Right cardiac atrium (tissue), 5 donors: Measurements from ENCODE around the gene DGCR6L. TPM values are rescaled to one million over a fixed set of nuclear protein-coding genes. Genes with fewer than 3 reads are reported as not detected.
"Not testable (repeated sequence)": the region's sequence is repeated elsewhere in the genome, so short reads cannot be mapped to it uniquely, and the experiment has no call there.

Experiments
- ATAC-seq, 2 donors: fragments of 200-7000 bp; cut with Tn5 transposase; one replicate each; pipeline versions ENCODE4 v1.8.0 to v1.9.1; 2020; ENCODE audit warnings: moderate library complexity in 2 of 2, mild to moderate bottlenecking in 1 of 2
- DNase-seq, 3 donors: peaks; one replicate each; pipeline ENCODE4 v3.0.0-alpha.2; 2020
- H3K27ac ChIP-seq: one replicate; pipeline ENCODE4 v1.5.1; 2013; ENCODE audit warnings: mild to moderate bottlenecking, low read length, control low read depth, moderate library complexity
- H3K27me3 ChIP-seq: one replicate; pipeline ENCODE4 v1.6.1; 2013; ENCODE audit not compliant: control insufficient read depth, insufficient read depth
- H3K4me1 ChIP-seq: one replicate; pipeline ENCODE4 v1.6.1; 2013; ENCODE audit warnings: low read length; ENCODE audit not compliant: control insufficient read depth, insufficient read depth
- H3K4me3 ChIP-seq: one replicate; pipeline ENCODE4 v1.5.1; 2013; ENCODE audit warnings: low read length, control low read depth
- H3K9me3 ChIP-seq: one replicate; pipeline ENCODE4 v1.6.1; 2013; ENCODE audit warnings: low read length; ENCODE audit not compliant: control insufficient read depth
- WGBS: extraction: QIAGEN DNeasy Blood & Tissue Kit; methylation state at CpG from one replicate; pipeline ENCODE4 v1.1.7; 2013; 5-methylcytosine and 5-hydroxymethylcytosine counted together
- intact Hi-C, 4 donors: fragments of 100-400 bp; cut with DNase I; formaldehyde crosslinking; loops; one replicate each; pipeline versions ENCODE4 v1.11.0 to v1.14.0; 2022 to 2023
- polyA plus RNA-seq: library from polyadenylated mRNA; stranded (reverse); fragments of 200-250 nt; gene quantifications from one replicate; pipeline ENCODE4 v1.2.3, GENCODE V29; 2013
- total RNA-seq, 4 donors: library from RNA; stranded (reverse); fragmentation: NEBNext Ultra II Directional; extraction: Animal tissue kit (Norgen Biotek cat#: 25700); gene quantifications; one replicate each; pipeline ENCODE4 v1.2.1, GENCODE V29; 2021
- donor health status: healthy with polysubstance abuse.
- donor health status: DM: no; HTN: yes; CAD: no.
- donor health status: DM: no; HTN: no; CAD: no.
- donor health status: DM: no; HTN: yes; CAD: no; lungs with severe emphysema.
- donor health status: DM: yes; HTN: yes; CAD: no.

The DGCR6L gene
- total and polyA plus RNA-seq, 5 donors = 40.0 to 88.9 (median 56.6) TPM

GRCh38 chr22:20314741-20315336, 5.0 kb downstream of the DGCR6L start:
- ATAC-seq, H3K4me3 ChIP-seq, H3K9me3 ChIP-seq, intact Hi-C loops, H3K4me1 ChIP-seq, H3K27me3 ChIP-seq, H3K27ac ChIP-seq, DNase-seq: not testable (repeated sequence)
- 89% methylated on average over 12 of the region's 12 CpGs for WGBS

GRCh38 chr22:20314206-20314605, 5.7 kb downstream of the DGCR6L start:
- DNase-seq, H3K9me3 ChIP-seq, H3K27me3 ChIP-seq, H3K4me3 ChIP-seq, ATAC-seq, H3K4me1 ChIP-seq, H3K27ac ChIP-seq, intact Hi-C loops: not testable (repeated sequence)
- WGBS = 92% methylated on average over 5 of the region's 5 CpGs

DNA sequence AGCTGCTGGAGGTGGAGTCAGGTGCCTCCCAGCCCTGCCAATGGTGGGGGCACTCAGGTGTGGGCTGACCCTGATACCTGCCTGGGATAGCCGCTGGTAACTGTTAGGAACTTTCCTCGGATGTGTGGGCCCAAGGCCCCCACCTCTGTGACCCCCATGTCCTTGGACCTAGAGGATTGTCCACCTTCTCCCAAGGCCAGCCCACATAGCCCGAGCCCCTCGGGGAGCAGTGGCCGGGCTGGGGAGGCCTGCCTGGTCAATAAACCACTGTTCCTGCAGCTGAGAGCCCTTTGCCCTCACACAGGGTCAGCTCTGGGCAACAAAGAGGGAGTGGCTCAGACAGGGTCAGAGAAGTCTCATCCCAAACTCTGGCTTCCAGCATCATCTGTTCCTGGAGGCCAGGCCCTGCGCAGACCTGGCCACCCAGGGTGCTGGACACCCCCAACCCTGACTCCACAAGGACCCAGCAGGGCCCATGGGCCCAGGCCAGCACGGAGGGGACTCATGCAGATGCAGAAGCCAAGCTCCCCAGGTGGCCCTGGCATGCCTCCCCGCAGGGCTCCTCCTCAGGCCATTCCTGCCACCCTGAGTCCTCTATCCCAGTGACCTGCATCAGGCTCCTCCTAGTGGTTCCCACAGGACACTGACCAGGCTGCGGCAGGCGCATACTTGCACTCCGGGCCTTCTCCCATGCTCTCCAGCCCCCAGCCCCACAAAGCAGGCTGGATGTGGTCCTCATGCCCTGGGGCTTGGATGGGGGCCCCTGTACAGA, 6.4 kb downstream of the DGCR6L start:
- H3K9me3 ChIP-seq, intact Hi-C loops, H3K4me1 ChIP-seq, H3K27me3 ChIP-seq, H3K27ac ChIP-seq, H3K4me3 ChIP-seq, ATAC-seq, DNase-seq: not testable (repeated sequence)
- 79% methylated on average over 10 of the region's 11 CpGs for WGBS

DNA sequence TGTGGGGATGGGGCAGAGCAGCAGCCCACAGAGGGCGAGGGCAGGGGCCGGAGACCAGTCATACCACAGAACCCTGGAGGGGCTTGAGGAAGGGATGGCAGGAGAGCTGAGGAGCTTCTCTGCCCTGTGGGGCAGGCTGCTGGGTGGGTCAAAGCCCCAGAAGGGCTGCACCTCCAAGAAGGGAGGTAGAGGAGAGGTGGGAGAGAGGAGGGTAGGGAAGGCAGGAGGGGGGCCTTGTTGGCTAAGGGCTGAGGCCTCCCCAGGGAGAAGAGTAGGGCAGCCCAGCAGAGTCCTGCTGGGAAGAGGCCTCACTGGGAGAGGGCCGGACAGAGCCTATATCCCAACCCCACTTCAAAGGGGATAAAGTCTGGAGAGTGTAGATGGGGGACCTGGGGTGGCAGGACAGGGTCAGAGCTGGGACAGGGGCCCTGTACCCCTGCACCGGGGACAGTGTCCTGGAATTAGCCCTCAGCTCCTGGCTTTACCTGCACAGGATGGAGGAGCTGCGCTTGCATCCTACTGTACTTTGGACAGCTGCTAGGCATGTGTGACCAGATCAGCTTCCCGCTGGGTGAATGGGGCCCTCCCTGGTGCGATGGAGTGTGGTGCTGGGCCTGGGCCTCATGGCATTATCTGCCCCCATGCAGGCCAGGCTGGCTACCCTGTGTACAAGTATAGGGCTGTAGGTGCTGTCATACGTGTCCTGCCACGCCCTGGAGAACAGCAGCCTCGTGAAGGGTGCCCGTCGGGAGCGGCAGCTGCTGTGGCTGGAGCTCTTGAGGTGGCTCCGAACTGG, 7.3 kb downstream of the DGCR6L start:
- Histone ChIP-seq H3K4me1 (no peaks in the 10 kb centered on the region), H3K9me3 (no peaks in the 10 kb centered on the region), H3K27me3 (no peaks in the 10 kb centered on the region), H3K27ac (no peak overlapping the region), H3K4me3 (no peak overlapping the region)
- ATAC-seq (no peak), DNase-seq (no peak)
- intact Hi-C loops = no loop called here
- WGBS = 87% methylated on average over 14 of the region's 14 CpGs

- H3K9me3 ChIP-seq, H3K27me3 ChIP-seq, DNase-seq, H3K4me3 ChIP-seq, H3K27ac ChIP-seq, ATAC-seq, intact Hi-C loops, H3K4me1 ChIP-seq: not testable (repeated sequence)
- 88% methylated on average over 17 of the region's 20 CpGs for WGBS
Observed at GRCh38 chr22:20311249-20312062, 8.4 kb downstream of the DGCR6L start.

DNA sequence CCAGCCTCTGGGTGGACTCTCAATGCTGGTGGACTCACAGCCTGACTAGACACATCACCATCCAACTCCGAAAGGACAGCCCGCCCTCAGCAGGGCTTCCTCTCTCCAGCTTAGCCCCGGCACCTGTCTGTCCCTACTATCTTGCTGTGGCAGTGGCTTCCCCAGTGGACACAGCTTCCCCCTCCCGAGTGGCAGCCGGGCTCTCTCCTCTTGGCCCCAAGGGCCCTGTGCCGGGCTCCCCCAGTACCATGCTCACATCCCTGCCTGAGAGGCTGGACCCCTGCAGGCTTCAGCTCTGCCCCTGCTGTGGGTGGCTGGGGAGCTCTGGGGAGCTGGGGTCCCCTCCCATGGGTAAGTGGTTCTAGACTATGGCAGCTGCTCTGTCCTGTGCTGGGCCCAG, 9.1 kb downstream of the DGCR6L start:
- H3K4me3 ChIP-seq, H3K27me3 ChIP-seq, H3K9me3 ChIP-seq, DNase-seq, H3K27ac ChIP-seq, intact Hi-C loops, ATAC-seq, H3K4me1 ChIP-seq: not testable (repeated sequence)
- 83% methylated on average over 6 of the region's 6 CpGs for WGBS

GRCh38 chr22:20310180-20310579, 9.7 kb downstream of the DGCR6L start:
- intact Hi-C loops, H3K27ac ChIP-seq, H3K9me3 ChIP-seq, DNase-seq, ATAC-seq, H3K27me3 ChIP-seq, H3K4me3 ChIP-seq, H3K4me1 ChIP-seq: not testable (repeated sequence)
- WGBS = 83% methylated on average over 6 of the region's 7 CpGs

- not testable (repeated sequence) for DNase-seq
- WGBS = 88% methylated on average over 22 of the region's 22 CpGs
Observed at GRCh38 chr22:20308806-20309650, 10.8 kb downstream of the DGCR6L start.

DNA sequence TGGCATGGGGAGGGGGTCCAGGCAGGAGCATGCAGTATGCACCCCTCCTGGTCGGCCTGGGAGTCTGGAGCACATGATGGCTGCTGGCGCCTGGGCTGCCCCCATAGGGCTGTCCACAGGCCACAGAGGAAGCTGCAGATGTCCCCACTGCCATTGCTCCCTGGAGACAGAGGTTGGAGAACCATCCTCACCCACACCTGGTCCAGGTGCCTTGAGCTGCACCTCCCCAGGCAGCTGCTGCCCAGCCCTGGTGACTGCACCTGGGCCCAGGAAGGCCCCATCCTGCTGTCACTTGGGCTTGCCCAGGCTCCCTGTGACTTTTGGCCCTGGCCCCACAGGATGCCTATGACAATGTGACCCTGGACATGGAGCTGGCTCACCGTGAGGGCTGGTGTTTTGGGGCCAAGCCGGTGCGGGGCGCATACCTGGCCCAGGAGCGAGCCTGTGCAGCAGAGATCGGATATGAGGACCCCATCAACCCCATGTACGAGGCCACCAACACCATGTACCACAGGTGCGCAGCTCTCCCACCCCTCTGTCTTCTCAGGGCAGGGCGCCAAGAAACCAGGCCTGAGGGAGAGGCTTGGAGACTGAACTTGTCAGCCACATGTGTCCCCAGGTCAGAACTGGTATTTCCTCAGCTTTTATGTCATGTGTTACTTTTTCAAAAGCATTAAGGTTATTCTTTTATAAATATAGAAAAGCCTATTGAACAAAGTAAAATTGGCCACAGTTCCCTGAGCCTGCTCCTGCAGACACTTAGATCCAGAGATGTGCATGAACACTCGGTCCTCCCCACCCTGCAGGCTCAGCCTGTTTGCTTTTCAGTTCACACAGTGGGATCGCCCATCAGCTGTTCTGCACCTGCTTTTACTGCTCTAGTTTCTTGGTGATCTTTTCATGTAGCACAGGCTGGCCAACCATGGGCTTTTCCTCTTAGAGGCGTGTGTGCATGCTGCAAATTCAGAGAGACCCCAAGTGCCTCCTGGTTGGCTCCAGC, 12.1 kb downstream of the DGCR6L start:
- DNase-seq, intact Hi-C loops, H3K27me3 ChIP-seq, H3K4me1 ChIP-seq, ATAC-seq, H3K4me3 ChIP-seq, H3K9me3 ChIP-seq, H3K27ac ChIP-seq: not testable (repeated sequence)
- 85% methylated on average over 14 of the region's 14 CpGs for WGBS

More at GRCh38 chr22:20308806-20309650, 10.8 kb downstream of the DGCR6L start:
- H3K27me3 ChIP-seq, H3K4me3 ChIP-seq, ATAC-seq, intact Hi-C loops, H3K9me3 ChIP-seq, H3K4me1 ChIP-seq, H3K27ac ChIP-seq: not testable (repeated sequence)
